KMS-11 (cell line): ENCODE measurements around the gene CD59.

ENCODE experiments used
- H2AFZ ChIP-seq: fragments of 200-600 bp; sonication (generic); 2 replicates; pipeline ENCODE4 v1.6.1; 2016; ENCODE audit warnings: antibody characterized with exemption, mixed run types, low read depth
- H3K27ac ChIP-seq: fragments of 200-600 bp; sonication (generic); 2 replicates; pipeline ENCODE4 v1.6.1; 2016; ENCODE audit warnings: mild to moderate bottlenecking, mixed run types
- H3K27me3 ChIP-seq: fragments of 200-600 bp; sonication (generic); 2 replicates; pipeline ENCODE4 v1.6.1; 2017; ENCODE audit warnings: mild to moderate bottlenecking, low read depth, mixed run types, moderate library complexity; ENCODE audit not compliant: insufficient read depth
- H3K36me3 ChIP-seq: fragments of 200-600 bp; sonication (generic); 2 replicates; pipeline ENCODE4 v1.6.1; 2017; ENCODE audit warnings: mild to moderate bottlenecking, mixed run types; ENCODE audit not compliant: insufficient read depth
- H3K4me1 ChIP-seq: fragments of 200-600 bp; sonication (generic); 2 replicates; pipeline ENCODE4 v1.6.1; 2016; ENCODE audit warnings: mild to moderate bottlenecking, low read depth, mixed run types; ENCODE audit not compliant: poor library complexity, severe bottlenecking
- H3K4me2 ChIP-seq: fragments of 200-600 bp; sonication (generic); 2 replicates; pipeline ENCODE4 v1.7.0; 2016; ENCODE audit warnings: mild to moderate bottlenecking, mixed run types
- H3K4me3 ChIP-seq: fragments of 200-600 bp; sonication (generic); IDR thresholded peaks from 2 replicates; pipeline ENCODE4 v1.6.1; 2017; ENCODE audit warnings: low read depth, low read length, mixed read lengths; ENCODE audit not compliant: insufficient read depth
- H3K79me2 ChIP-seq: fragments of 200-600 bp; sonication (generic); 2 replicates; pipeline ENCODE4 v1.6.1; 2016; ENCODE audit warnings: low read depth, mixed run types; ENCODE audit not compliant: insufficient read depth
- H3K9ac ChIP-seq: fragments of 200-600 bp; sonication (generic); 2 replicates; pipeline ENCODE4 v1.6.1; 2016; ENCODE audit warnings: mild to moderate bottlenecking, mixed run types
- H4K20me1 ChIP-seq: fragments of 200-600 bp; sonication (generic); 2 replicates; pipeline ENCODE4 v1.6.1; 2016; ENCODE audit warnings: mild to moderate bottlenecking, mixed run types; ENCODE audit not compliant: insufficient read depth
- TF ChIP-seq, protein P1 (sequence below): fragments of 200-600 bp; sonication (generic); conservative IDR thresholded peaks from 2 replicates; pipeline ENCODE4 v1.6.1; 2017; ENCODE audit warnings: low read depth, mild to moderate bottlenecking, antibody characterized with exemption, low read length, moderate library complexity, mixed read lengths

The CD59 gene

DNA sequence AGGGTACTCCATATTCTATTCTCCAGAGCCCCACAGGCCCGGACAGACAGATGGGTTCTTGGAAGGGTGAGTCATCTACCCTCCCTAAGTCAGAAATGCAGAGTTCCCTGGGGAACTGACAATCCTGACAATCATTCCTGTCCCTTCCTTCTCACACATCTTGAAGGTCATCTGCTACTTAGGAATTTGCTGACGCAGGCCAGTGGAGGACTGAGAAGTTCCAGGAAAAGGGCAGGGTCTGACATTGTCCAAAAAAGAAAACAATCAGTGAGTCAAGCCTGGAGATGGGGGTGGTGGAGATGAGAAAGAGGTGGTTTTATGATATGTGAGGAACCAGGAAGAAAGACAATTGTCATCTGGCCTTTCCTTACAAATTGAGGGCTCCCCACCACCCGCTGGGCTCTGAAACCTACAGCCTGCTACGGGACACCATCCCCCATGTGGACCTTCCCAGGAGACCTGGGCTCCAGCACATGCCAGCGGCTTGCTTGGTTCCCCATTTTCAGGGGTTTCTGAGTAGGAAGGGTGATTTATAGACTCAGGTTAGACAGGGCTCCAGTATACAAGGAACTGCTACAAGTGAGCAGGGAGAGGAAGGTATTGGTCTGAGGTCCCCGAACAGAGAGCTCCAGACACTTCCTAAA is 12.9 kb downstream of the CD59 start:
- Histone ChIP-seq H3K27me3 (no peaks in the 10 kb centered on the region), H3K36me3 (peaks cover 9% of the 10 kb centered on the region; the same call in 1 of the 2 replicates), H3K9ac (no peak overlapping the region), H3K4me1 (peaks cover 76% of the 10 kb centered on the region), H3K27ac (no peak overlapping the region), H4K20me1 (peaks cover 37% of the 10 kb centered on the region), H3K4me2 (no peak overlapping the region), H3K4me3 (no peak overlapping the region), H3K79me2 (peaks cover 73% of the 10 kb centered on the region), H2AFZ (no peak overlapping the region)
- TF ChIP-seq, protein P1, sequence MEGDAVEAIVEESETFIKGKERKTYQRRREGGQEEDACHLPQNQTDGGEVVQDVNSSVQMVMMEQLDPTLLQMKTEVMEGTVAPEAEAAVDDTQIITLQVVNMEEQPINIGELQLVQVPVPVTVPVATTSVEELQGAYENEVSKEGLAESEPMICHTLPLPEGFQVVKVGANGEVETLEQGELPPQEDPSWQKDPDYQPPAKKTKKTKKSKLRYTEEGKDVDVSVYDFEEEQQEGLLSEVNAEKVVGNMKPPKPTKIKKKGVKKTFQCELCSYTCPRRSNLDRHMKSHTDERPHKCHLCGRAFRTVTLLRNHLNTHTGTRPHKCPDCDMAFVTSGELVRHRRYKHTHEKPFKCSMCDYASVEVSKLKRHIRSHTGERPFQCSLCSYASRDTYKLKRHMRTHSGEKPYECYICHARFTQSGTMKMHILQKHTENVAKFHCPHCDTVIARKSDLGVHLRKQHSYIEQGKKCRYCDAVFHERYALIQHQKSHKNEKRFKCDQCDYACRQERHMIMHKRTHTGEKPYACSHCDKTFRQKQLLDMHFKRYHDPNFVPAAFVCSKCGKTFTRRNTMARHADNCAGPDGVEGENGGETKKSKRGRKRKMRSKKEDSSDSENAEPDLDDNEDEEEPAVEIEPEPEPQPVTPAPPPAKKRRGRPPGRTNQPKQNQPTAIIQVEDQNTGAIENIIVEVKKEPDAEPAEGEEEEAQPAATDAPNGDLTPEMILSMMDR, result no peak

GRCh38 chr11:33722590-33723234 is 13.5 kb downstream of the CD59 start:
- H3K27ac ChIP-seq, result no peak overlapping the region
- H3K79me2 ChIP-seq, result peaks cover 71% of the 10 kb centered on the region

GRCh38 chr11:33721984-33722383 is 14.2 kb downstream of the CD59 start:
- no peaks in the 10 kb centered on the region for H3K27me3 ChIP-seq
- no peak overlapping the region for H3K4me2 ChIP-seq
- H4K20me1 ChIP-seq, result peaks cover 37% of the 10 kb centered on the region
- H3K36me3 ChIP-seq, result peaks cover 13% of the 10 kb centered on the region; the same call in 1 of the 2 replicates
- H3K27ac ChIP-seq, result no peak overlapping the region
- TF ChIP-seq, protein P1, result no peak
- peaks cover 73% of the 10 kb centered on the region for H3K4me1 ChIP-seq
- H3K79me2 ChIP-seq, result peaks cover 67% of the 10 kb centered on the region
- no peak overlapping the region for H3K4me3 ChIP-seq
- H2AFZ ChIP-seq, result no peak overlapping the region
- H3K9ac ChIP-seq, result no peak overlapping the region

More at GRCh38 chr11:33722590-33723234, 13.5 kb downstream of the CD59 start:
- Histone ChIP-seq H3K36me3 (peaks cover 13% of the 10 kb centered on the region; the same call in 1 of the 2 replicates), H3K4me2 (no peak overlapping the region), H2AFZ (no peak overlapping the region), H3K4me3 (no peak overlapping the region), H3K4me1 (peaks cover 76% of the 10 kb centered on the region), H3K27me3 (no peaks in the 10 kb centered on the region), H4K20me1 (peaks cover 37% of the 10 kb centered on the region), H3K9ac (no peak overlapping the region)
- TF ChIP-seq, protein P1, result no peak

DNA sequence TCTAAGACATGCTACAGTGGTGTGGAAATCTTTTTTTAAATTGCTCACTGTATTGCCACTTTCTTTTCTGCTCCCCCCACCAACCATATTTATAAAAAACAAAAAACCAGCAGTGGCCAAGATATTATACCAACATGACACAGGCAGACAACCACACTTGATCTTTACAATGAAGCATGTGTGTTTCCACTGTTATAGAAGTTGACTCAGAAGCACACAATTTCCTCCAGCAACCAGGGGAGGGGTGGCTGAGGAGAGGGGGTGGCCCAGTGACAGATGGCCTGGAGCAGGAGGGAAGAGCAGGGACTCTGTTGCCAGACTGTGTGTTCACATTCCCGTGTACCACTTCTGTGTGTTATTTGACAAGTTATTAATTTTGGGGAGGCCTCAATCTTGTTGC is 14.8 kb downstream of the CD59 start:
- Histone ChIP-seq H3K4me2 (no peak overlapping the region), H3K27me3 (no peaks in the 10 kb centered on the region), H3K27ac (no peak overlapping the region), H3K9ac (no peak overlapping the region), H3K4me3 (no peak overlapping the region), H2AFZ (no peak overlapping the region), H3K36me3 (peaks cover 13% of the 10 kb centered on the region; the same call in 1 of the 2 replicates), H3K79me2 (peaks cover 63% of the 10 kb centered on the region), H4K20me1 (peaks cover 33% of the 10 kb centered on the region), H3K4me1 (peaks cover 73% of the 10 kb centered on the region)
- TF ChIP-seq, protein P1, result no peak
